ENCODE data around the gene NPTX1. TPM values are rescaled to one million over a fixed set of nuclear protein-coding genes. Genes with fewer than 3 reads are reported as not detected.

NPTX1 gene
- total and polyA plus RNA-seq, 12 donors = 0.30 to 68.2 (median 5.5) TPM

DNA sequence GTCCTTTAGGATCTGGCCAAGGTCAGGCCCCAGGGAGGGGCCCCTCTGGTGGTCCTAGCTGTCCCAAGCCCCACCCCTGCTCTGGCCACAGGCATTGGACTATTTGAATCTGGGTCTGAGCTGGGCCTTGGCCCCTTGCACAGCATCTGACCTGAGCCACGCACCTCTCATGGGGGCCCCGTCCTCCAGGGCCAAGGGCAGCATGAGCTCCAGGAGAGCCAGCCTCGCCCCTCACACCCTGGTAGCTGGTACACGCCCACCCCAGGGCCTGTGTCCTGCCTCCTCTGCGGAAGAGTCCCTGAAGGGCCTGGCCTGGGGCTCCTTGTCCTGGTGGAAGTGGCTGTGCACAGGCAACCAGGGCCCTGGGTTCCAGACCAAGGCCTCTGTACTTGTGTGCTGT is 37.6 kb downstream of the NPTX1 start:
- WGBS, 4 donors = 64 to 88% (median 73%) methylated on average over 1 to 5 of the region's 5 CpGs
- intact Hi-C loops (cut with DNase I) = no loop called here
- H3K9me3 ChIP-seq (replicated peaks in 1 of 3) = no peaks in the 10 kb centered on the region

DNA sequence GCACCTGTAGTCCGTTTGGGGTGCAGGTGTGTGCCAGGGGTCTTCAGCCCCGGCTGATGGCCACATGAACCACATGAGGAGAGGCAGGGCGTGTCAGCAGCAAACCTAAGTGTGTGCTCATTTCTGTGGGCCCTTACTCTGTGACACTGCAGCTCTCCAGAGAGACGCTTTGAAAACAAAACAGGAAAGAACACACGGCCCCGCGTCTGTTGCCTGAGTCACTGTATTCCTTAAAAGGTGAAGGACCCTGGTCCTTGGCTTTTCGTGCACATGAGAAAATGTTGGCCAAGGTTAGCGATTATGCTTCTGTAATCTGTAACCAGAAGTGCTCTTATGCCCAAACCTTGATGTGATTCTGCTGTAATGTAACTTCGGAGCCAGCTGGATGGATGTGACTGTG is 38.9 kb downstream of the NPTX1 start:
- Histone ChIP-seq H3K27me3 (no peaks in the 10 kb centered on the region), H3K27ac (peak overlapping the region; percentile 17 to 85 (median 77)), H3K4me3 (no peak overlapping the region), H3K9me3 (replicated peaks in 1 of 3) (no peaks in the 10 kb centered on the region), H3K4me1 (replicated peaks in 1 of 2) (peaks cover 12 to 23% of the 10 kb centered on the region in 2 donors), H3K36me3 (replicated peaks in 1 of 2) (no peaks in the 10 kb centered on the region)
- WGBS, 4 donors = 34 to 51% (median 43%) methylated on average over 7 to 10 of the region's 10 CpGs
- intact Hi-C loops (cut with DNase I) = no loop called here
- peak in 1 of 2 donors; percentile 53 for TF ChIP-seq POLR2A (IDR thresholded peaks at IDR 0.05)
- TF ChIP-seq, protein P1, sequence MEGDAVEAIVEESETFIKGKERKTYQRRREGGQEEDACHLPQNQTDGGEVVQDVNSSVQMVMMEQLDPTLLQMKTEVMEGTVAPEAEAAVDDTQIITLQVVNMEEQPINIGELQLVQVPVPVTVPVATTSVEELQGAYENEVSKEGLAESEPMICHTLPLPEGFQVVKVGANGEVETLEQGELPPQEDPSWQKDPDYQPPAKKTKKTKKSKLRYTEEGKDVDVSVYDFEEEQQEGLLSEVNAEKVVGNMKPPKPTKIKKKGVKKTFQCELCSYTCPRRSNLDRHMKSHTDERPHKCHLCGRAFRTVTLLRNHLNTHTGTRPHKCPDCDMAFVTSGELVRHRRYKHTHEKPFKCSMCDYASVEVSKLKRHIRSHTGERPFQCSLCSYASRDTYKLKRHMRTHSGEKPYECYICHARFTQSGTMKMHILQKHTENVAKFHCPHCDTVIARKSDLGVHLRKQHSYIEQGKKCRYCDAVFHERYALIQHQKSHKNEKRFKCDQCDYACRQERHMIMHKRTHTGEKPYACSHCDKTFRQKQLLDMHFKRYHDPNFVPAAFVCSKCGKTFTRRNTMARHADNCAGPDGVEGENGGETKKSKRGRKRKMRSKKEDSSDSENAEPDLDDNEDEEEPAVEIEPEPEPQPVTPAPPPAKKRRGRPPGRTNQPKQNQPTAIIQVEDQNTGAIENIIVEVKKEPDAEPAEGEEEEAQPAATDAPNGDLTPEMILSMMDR (IDR thresholded peaks at IDR 0.05) = no peak
- DNase-seq = peak in 6 of 7 donors; percentile 71 to 83 (median 77)

More for the DNA sequence above, 37.6 kb downstream of the NPTX1 start:
- no peaks in the 10 kb centered on the region for H3K36me3 ChIP-seq (replicated peaks in 1 of 2)
- H3K27ac ChIP-seq = peak overlapping the region in 2 of 5 donors; percentile 82 to 85
- H3K4me1 ChIP-seq (replicated peaks in 1 of 2) = peaks cover 12 to 23% of the 10 kb centered on the region in 2 donors
- H3K27me3 ChIP-seq = no peaks in the 10 kb centered on the region
- no peak overlapping the region for H3K4me3 ChIP-seq
- TF ChIP-seq POLR2A (IDR thresholded peaks at IDR 0.05) = no peak
- TF ChIP-seq, protein P1 (IDR thresholded peaks at IDR 0.05) = no peak
- no peak for DNase-seq

DNA sequence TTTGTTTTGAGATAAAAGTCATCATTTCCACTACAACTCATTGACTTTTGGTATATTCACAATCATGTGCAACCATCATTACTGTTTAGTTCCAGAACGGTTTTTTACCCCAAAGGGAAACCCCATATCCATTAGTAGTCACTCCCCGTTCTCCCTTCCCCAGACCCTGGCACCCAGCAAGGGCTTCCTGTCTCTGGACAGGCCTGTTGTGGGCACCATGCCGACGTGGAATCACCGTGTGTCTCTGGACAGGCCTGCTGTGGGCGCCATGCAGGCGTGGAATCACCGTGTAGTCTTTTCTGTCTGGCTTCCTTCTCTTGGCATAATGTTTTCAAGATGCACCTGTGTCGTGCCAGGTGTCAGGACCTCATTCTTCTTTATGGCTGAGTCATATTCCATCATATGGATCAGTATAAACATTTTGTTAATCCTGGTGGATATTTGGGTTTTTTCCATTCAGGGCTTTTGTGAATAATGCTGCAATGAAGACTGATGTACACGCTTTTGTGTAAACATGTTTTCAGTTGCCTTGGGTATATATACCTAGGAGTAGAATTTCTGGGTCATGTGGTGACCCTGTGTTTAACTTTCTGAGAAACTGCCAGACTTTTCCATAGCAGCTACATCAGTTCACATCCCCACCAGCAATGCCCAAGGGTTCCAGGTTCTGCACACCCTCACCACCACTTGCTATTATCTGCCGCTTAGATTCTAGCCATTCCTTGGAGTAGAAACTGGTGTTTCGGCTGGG is 42.3 kb downstream of the NPTX1 start:
- no peaks in the 10 kb centered on the region for H3K9me3 ChIP-seq (replicated peaks in 1 of 3)
- peaks cover 12 to 26% of the 10 kb centered on the region in 2 donors for H3K4me1 ChIP-seq (replicated peaks in 1 of 2)
- no peaks in the 10 kb centered on the region for H3K27me3 ChIP-seq
- H3K4me3 ChIP-seq = no peak overlapping the region
- no peak for DNase-seq
- WGBS, 4 donors = 79 to 90% (median 86%) methylated on average over 12 of the region's 12 CpGs
- intact Hi-C loops (cut with DNase I) = no loop called here
- no peaks in the 10 kb centered on the region for H3K36me3 ChIP-seq (replicated peaks in 1 of 2)
- no peak for TF ChIP-seq POLR2A (IDR thresholded peaks at IDR 0.05)
- TF ChIP-seq, protein P1 (IDR thresholded peaks at IDR 0.05) = no peak
- no peak overlapping the region for H3K27ac ChIP-seq

DNA sequence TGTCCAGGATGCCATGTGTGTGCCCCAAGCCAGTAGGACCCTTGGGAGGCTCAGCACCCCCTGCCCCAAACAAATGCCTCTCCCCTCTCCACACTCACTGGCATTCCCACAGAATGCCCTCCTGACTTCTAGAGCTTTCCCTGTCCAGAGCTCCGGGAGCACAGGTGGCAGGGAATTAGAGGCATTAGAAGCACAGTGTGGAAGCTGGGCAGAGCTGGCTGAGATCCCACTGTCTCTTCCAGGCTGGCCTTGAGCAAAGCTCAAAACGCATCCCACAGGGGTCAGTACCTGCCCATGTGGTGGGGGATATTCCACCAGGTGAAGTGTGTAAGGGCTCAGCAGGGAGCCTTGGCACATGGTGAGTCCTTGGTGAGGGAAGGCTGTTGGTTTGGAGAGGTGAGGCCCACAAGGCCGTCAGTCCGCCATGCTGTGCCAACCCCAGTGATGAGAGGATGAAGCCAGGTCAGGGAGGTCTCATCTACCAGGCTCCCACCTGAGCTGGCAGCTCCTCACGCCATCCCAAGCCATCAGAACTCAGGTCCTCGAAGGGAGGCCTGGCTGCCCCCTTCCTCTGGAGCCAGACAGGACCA is 43.4 kb downstream of the NPTX1 start:
- Histone ChIP-seq H3K9me3 (replicated peaks in 1 of 3) (no peaks in the 10 kb centered on the region), H3K4me1 (replicated peaks in 1 of 2) (peaks cover 8 to 18% of the 10 kb centered on the region in 2 donors), H3K27ac (no peak overlapping the region), H3K36me3 (replicated peaks in 1 of 2) (no peaks in the 10 kb centered on the region), H3K4me3 (no peak overlapping the region), H3K27me3 (no peaks in the 10 kb centered on the region)
- no peak for TF ChIP-seq POLR2A (IDR thresholded peaks at IDR 0.05)
- TF ChIP-seq, protein P1 (IDR thresholded peaks at IDR 0.05) = no peak
- no peak for DNase-seq
- intact Hi-C loops (cut with DNase I) = no loop called here
- WGBS, 4 donors = 54 to 83% (median 74%) methylated on average over 2 to 6 of the region's 6 CpGs

Measured in adrenal gland (tissue), 12 donors.